ENCODE measurements around the gene USP20.

USP20 gene

GRCh38 chr9:129906298-129906697, 71.0 kb downstream of the USP20 start:
- peaks cover 93% of the 10 kb centered on the region for H3K36me3 Mint-ChIP-seq (ENCODE audit: low read depth)
- peaks cover 25% of the 10 kb centered on the region for H3K4me1 Mint-ChIP-seq (ENCODE audit: low read depth)
- no peak overlapping the region for H3K4me3 Mint-ChIP-seq

GRCh38 chr9:129907201-129907600, 71.9 kb downstream of the USP20 start:
- intact Hi-C loops (cut with micrococcal nuclease), result no loop called here
- no peak overlapping the region for H3K27ac Mint-ChIP-seq

More at GRCh38 chr9:129906298-129906697, 71.0 kb downstream of the USP20 start:
- no peaks in the 10 kb centered on the region for H3K9me3 Mint-ChIP-seq
- intact Hi-C loops (cut with micrococcal nuclease), result no loop called here
- H3K27me3 Mint-ChIP-seq, result no peaks in the 10 kb centered on the region
- H3K27ac Mint-ChIP-seq, result no peak overlapping the region

GRCh38 chr9:129908906-129909305, 73.6 kb downstream of the USP20 start:
- peaks cover 24% of the 10 kb centered on the region for H3K4me1 Mint-ChIP-seq (ENCODE audit: low read depth)
- intact Hi-C loops (cut with micrococcal nuclease), result no loop called here
- no peak overlapping the region for H3K27ac Mint-ChIP-seq
- no peaks in the 10 kb centered on the region for H3K9me3 Mint-ChIP-seq
- no peak overlapping the region for H3K4me3 Mint-ChIP-seq
- H3K36me3 Mint-ChIP-seq (ENCODE audit: low read depth), result peaks cover 94% of the 10 kb centered on the region
- H3K27me3 Mint-ChIP-seq, result no peaks in the 10 kb centered on the region

More at GRCh38 chr9:129907201-129907600, 71.9 kb downstream of the USP20 start:
- Mint-ChIP-seq H3K4me3 (no peak overlapping the region), H3K9me3 (no peaks in the 10 kb centered on the region), H3K27me3 (no peaks in the 10 kb centered on the region), H3K4me1 (ENCODE audit: low read depth) (peaks cover 25% of the 10 kb centered on the region), H3K36me3 (ENCODE audit: low read depth) (peaks cover 93% of the 10 kb centered on the region)

DNA sequence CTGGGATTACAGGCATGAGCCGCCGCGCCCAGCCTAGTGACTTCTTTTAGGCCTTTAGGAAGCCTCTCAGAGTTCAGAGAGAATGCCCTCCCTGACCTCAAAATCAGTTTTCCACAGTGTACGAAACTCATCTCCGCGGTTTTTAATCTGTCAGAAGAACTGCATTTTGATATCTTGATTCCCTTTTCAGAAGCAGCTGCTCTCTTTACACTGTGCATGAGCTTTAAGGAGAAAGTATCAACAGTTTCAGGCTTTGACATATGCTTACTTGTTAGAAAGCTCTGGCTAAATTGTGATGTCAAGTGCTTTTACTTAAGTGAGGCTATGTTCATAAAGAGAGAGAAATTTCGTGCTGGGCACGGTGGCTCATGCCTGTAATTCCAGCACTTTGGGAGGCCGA, 74.6 kb downstream of the USP20 start:
- H3K36me3 Mint-ChIP-seq (ENCODE audit: low read depth), result peaks cover 89% of the 10 kb centered on the region
- H3K27me3 Mint-ChIP-seq, result no peaks in the 10 kb centered on the region
- intact Hi-C loops (cut with micrococcal nuclease), result no loop called here
- peaks cover 18% of the 10 kb centered on the region for H3K4me1 Mint-ChIP-seq (ENCODE audit: low read depth)
- peak overlapping the region; percentile 39 for H3K27ac Mint-ChIP-seq
- no peaks in the 10 kb centered on the region for H3K9me3 Mint-ChIP-seq
- H3K4me3 Mint-ChIP-seq, result no peak overlapping the region

DNA sequence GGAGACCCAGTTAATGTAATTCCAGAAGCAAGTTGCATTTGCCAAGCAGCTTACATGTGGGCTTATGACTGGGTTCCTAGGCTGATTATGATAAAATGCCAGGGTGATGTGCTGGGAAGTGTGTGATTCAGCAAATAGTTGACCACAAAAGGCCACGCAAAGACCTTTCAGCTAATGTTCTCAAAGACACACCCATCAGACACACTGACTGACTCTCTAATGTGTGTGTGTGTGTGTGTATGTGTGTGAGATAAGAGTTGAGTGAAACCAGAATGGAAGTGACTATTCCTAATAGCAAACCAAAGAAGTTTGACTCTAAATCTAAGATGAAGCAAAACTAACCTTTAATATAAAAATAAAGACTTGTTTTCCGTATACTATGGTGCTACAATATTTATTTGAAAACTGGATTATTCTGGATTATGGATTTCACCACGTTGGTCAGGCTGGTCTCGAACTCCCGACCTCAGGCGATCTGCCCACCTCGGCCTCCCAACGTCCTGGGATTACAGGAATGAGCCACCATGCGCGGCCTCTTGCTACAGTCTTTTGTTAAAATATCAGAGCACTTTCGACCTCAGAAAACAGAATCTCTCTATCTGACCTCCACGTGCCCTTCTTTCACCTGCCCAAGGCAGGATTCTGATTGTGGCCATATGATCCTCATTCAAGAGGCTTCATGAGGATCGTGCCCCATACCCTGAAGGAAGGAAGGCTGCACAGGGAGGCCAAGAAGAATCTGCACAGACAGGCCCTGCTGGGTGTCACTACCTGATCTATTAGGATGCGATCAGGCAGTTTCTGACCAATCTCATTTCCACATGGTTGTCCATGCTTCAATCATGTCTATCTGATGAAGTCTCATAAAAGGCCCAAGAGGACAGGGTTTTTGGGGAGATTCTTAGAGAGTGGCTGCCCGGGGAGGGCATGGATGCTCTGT, 75.6 kb downstream of the USP20 start:
- H3K9me3 Mint-ChIP-seq, result no peaks in the 10 kb centered on the region
- peak overlapping the region; percentile 32 for H3K27ac Mint-ChIP-seq
- no peaks in the 10 kb centered on the region for H3K27me3 Mint-ChIP-seq
- intact Hi-C loops (cut with micrococcal nuclease), result no loop called here
- peaks cover 22% of the 10 kb centered on the region for H3K4me1 Mint-ChIP-seq (ENCODE audit: low read depth)
- H3K4me3 Mint-ChIP-seq, result no peak overlapping the region
- peaks cover 86% of the 10 kb centered on the region for H3K36me3 Mint-ChIP-seq (ENCODE audit: low read depth)

DNA sequence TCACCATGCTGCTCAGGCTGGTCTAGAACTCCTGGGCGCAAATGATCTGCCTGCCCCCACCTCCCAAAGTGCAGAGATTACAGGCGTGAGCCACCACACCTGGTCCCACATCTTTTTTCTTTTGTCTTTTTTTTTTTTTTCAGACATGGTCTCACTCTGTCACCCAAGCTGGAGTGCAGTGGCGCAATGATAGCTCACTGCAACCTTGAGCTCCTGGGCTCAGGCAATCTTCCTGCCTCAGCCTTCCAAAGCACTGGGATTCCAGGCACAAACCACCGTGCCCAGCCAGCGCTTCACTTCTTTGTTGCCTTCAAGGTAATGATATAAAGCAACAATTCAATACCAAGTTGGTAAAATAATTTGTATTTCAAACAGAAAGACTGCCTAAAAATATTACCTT, 78.8 kb downstream of the USP20 start:
- H3K36me3 Mint-ChIP-seq (ENCODE audit: low read depth), result peaks cover 81% of the 10 kb centered on the region
- H3K27me3 Mint-ChIP-seq, result no peaks in the 10 kb centered on the region
- H3K4me3 Mint-ChIP-seq, result no peak overlapping the region
- intact Hi-C loops (cut with micrococcal nuclease), result no loop called here
- H3K27ac Mint-ChIP-seq, result no peak overlapping the region
- H3K9me3 Mint-ChIP-seq, result no peaks in the 10 kb centered on the region
- H3K4me1 Mint-ChIP-seq (ENCODE audit: low read depth), result peaks cover 29% of the 10 kb centered on the region

- intact Hi-C loops (cut with micrococcal nuclease), result no loop called here
- H3K4me1 Mint-ChIP-seq (ENCODE audit: low read depth), result peaks cover 32% of the 10 kb centered on the region
- no peak overlapping the region for H3K4me3 Mint-ChIP-seq
- H3K9me3 Mint-ChIP-seq, result no peaks in the 10 kb centered on the region
- H3K27me3 Mint-ChIP-seq, result no peaks in the 10 kb centered on the region
- no peak overlapping the region for H3K27ac Mint-ChIP-seq
- H3K36me3 Mint-ChIP-seq (ENCODE audit: low read depth), result peaks cover 72% of the 10 kb centered on the region
These were observed 81.4 kb downstream of the USP20 start for GRCh38 chr9:129916707-129917106.

DNA sequence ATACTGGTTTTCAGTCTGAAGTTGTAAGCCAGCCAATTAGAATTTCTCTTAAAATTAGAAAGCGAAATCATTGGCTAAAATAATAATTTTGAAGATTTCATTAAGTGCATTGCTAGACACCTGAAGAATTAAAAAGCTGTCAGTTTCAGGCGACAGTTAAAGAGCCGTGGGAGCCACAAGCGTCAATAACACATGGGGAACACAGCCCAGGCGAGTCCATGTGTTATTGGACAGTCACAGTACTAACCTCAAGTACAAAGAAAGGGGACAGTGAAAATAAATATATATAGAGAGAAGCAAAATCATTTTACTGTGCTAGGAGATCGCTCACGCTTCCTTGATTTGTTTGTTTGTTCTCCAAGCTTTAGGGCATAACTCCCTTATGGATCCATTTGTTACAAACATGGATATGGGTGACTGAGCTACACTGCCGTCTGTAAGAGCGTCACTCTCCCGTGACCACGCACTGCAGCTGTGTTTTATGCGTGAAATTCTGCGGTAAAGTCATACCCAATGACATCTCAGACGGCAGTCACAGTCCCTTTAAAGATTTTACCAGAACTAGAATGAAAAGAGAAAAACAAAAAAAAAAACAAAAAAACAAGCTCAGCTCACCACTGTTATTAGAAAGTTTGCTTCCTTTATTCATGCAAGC, 83.2 kb downstream of the USP20 start:
- peaks cover 32% of the 10 kb centered on the region for H3K4me1 Mint-ChIP-seq (ENCODE audit: low read depth)
- H3K27me3 Mint-ChIP-seq, result no peaks in the 10 kb centered on the region
- intact Hi-C loops (cut with micrococcal nuclease), result loop anchor here (2.0 kb wide), 1 partner anchor 28 kb away; no protein-coding TSS in a partner anchor
- H3K36me3 Mint-ChIP-seq (ENCODE audit: low read depth), result peaks cover 72% of the 10 kb centered on the region
- peak overlapping the region; percentile 83 for H3K27ac Mint-ChIP-seq
- H3K4me3 Mint-ChIP-seq, result no peak overlapping the region
- no peaks in the 10 kb centered on the region for H3K9me3 Mint-ChIP-seq

DNA sequence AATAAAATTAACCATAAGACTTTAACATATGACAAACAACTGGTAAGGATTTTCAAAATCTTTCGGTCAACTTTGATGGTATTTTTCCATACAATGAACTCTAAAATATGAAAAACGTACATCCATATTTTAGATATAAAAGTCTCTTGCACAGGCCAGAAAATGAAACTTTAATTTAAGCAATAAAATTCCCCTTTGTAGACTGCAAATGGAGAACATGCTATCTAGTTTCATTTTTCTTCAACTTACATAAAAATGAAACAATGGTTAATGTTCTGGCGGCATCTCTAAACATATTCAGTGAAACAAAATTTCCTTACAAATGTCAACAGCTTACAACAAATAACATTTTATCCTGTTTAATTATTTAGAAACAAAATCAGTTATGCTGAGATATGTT, 84.0 kb downstream of the USP20 start:
- Mint-ChIP-seq H3K27ac (peak overlapping the region; percentile 83), H3K36me3 (ENCODE audit: low read depth) (peaks cover 72% of the 10 kb centered on the region), H3K9me3 (no peaks in the 10 kb centered on the region), H3K4me1 (ENCODE audit: low read depth) (peaks cover 41% of the 10 kb centered on the region), H3K4me3 (no peak overlapping the region), H3K27me3 (no peaks in the 10 kb centered on the region)
- intact Hi-C loops (cut with micrococcal nuclease), result loop anchor here (2.0 kb wide), 1 partner anchor 28 kb away; no protein-coding TSS in a partner anchor

DNA sequence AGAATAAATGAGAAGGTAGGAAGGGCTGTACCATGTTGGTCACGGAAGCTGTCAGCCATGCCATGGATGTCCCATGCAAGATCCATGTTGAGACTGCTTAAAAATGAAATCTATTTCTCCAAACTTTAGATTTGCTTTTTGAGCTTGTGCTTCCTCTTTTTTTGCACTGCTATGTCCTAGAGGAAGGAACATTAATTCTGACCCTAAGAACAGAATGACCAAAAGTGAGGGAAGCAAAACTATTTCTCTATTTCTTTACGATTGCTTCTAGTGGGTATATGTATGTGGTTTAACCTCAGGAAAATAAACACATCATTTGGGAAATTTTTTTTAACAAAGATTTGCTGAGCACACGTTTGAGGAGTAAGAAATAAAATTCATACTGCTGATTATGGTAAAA, 84.6 kb downstream of the USP20 start:
- peak overlapping the region; percentile 83 for H3K27ac Mint-ChIP-seq
- no peaks in the 10 kb centered on the region for H3K27me3 Mint-ChIP-seq
- H3K9me3 Mint-ChIP-seq, result no peaks in the 10 kb centered on the region
- peaks cover 46% of the 10 kb centered on the region for H3K4me1 Mint-ChIP-seq (ENCODE audit: low read depth)
- H3K36me3 Mint-ChIP-seq (ENCODE audit: low read depth), result peaks cover 77% of the 10 kb centered on the region
- intact Hi-C loops (cut with micrococcal nuclease), result loop anchor here (2.0 kb wide), 1 partner anchor 29 kb away; no protein-coding TSS in a partner anchor
- H3K4me3 Mint-ChIP-seq, result no peak overlapping the region

DNA sequence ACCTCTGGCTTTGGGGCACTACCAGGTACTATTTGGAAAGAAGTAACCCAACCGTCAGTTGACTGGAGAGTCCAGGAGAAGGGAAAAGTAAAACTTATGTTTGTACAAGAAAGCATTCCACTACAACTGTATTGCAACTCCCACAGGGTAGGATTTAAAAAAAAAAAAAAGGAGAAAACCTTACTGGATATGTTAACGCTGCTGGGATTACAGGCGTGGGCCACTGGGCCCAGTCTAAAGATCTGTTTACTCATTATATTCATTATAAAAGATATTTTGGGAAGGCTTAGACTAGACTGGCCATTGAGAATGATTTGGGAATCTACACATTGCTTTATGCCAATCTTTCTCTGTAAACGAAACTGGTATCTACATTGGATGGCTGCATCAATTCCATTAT, 86.6 kb downstream of the USP20 start:
- Mint-ChIP-seq H3K36me3 (ENCODE audit: low read depth) (peaks cover 86% of the 10 kb centered on the region), H3K4me3 (no peak overlapping the region)
- intact Hi-C loops (cut with micrococcal nuclease), result no loop called here

DNA sequence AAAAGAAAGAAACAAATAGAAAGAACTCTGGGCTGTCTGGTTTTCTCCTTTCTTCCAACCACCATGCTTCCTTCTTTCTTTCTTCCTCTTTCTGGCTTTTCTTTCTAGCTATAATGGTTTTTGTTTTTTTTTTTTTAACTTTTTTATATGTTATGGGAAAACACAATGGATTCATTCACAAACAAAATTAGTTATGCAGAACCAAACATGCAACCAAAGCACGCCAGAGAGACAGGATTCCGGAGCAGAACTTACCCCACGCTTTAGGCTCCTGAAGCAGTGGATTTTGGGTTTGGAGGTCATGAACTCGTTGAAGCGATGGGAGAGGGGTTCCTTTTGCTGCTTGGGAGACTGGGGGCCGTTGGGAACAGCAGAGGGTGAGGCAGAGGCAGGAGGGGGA, 88.3 kb downstream of the USP20 start:
- Mint-ChIP-seq H3K4me1 (ENCODE audit: low read depth) (peaks cover 40% of the 10 kb centered on the region), H3K27me3 (no peaks in the 10 kb centered on the region), H3K27ac (peak overlapping the region; percentile 10), H3K4me3 (no peak overlapping the region), H3K9me3 (no peaks in the 10 kb centered on the region), H3K36me3 (ENCODE audit: low read depth) (peaks cover 86% of the 10 kb centered on the region)
- intact Hi-C loops (cut with micrococcal nuclease), result no loop called here

More for the DNA sequence above, 86.6 kb downstream of the USP20 start:
- Mint-ChIP-seq H3K4me1 (ENCODE audit: low read depth) (peaks cover 40% of the 10 kb centered on the region), H3K27ac (no peak overlapping the region), H3K9me3 (no peaks in the 10 kb centered on the region), H3K27me3 (no peaks in the 10 kb centered on the region)

DNA sequence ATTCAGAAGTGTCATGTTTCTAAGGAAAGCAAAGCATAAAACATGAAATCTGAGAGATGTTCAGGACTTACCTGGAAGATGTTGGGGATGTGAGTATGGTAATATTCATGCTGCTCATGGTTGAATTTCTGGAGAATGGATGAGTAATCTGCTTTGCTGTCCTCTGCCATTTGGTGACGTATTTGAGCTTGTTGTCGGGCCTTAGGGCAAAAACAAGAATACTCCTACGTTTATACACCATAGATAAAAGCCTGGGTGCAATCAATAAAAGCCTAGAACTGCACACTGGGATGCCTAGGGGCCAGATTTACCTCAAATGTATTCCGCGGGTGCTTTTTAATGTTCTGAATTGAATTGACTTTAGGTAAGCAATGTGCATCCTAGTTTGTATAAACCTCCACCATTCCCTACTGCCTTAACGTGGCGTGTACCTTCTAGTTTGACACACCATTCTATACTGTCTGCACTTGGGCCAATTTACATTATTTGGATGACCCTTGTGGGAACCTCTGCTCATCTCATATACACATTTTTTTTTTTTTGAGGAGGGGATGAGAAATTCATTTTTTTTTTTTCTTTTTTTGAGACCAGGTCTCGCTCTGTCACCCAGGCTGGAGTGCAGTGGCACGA, 94.4 kb downstream of the USP20 start:
- H3K36me3 Mint-ChIP-seq (ENCODE audit: low read depth), result peaks cover 68% of the 10 kb centered on the region
- H3K9me3 Mint-ChIP-seq, result no peaks in the 10 kb centered on the region
- H3K27ac Mint-ChIP-seq, result no peak overlapping the region
- H3K27me3 Mint-ChIP-seq, result no peaks in the 10 kb centered on the region
- no peak overlapping the region for H3K4me3 Mint-ChIP-seq
- intact Hi-C loops (cut with micrococcal nuclease), result loop anchor here (5.0 kb wide), 1 partner anchor 38 kb away; no protein-coding TSS in a partner anchor
- H3K4me1 Mint-ChIP-seq (ENCODE audit: low read depth), result peaks cover 26% of the 10 kb centered on the region

DNA sequence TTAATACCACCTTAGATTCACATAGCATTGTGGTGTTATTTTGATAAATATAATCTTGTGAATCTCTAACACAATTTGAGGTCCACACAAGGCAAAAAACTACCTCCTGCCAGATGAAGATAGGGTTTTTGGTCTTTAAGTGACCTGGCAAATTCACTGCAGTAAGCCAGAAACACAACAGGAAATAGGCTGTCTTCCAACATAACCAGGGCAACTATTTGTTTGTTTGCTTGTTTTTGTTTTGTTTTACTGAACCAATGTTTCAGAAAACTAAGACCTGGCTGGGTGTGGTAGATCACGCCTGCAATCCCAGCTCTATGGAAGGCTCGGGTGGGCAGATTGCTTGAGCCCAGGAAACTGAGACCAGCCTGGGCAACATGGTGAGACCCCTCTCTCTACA, 95.5 kb downstream of the USP20 start:
- no peaks in the 10 kb centered on the region for H3K9me3 Mint-ChIP-seq
- H3K36me3 Mint-ChIP-seq (ENCODE audit: low read depth), result peaks cover 61% of the 10 kb centered on the region
- intact Hi-C loops (cut with micrococcal nuclease), result loop anchor here (5.0 kb wide), 1 partner anchor 37 kb away; no protein-coding TSS in a partner anchor
- no peaks in the 10 kb centered on the region for H3K27me3 Mint-ChIP-seq
- H3K4me3 Mint-ChIP-seq, result no peak overlapping the region
- no peak overlapping the region for H3K27ac Mint-ChIP-seq
- H3K4me1 Mint-ChIP-seq (ENCODE audit: low read depth), result peaks cover 32% of the 10 kb centered on the region

All from dendritic cell treated with granulocyte-macrophage colony-stimulating factor and Interleukin-4, amounts not matched to agents 40 ng/mL and 50 ng/mL, for 4 days (primary cell).